ENCODE data around the gene TMEM250. TPM values are rescaled to one million over a fixed set of nuclear protein-coding genes. Genes with fewer than 3 reads are reported as not detected.

Gene TMEM250
- total and polyA plus RNA-seq, 7 experiments from 2014 or later = 16.4 to 61.8 (median 42.2) TPM

- Mint-ChIP-seq H3K27me3 (peaks cover 0 to 10% (median 0%) of the 10 kb centered on the region in 5 donors), H3K4me1 (peaks cover 0 to 31% (median 28%) of the 10 kb centered on the region in 7 donors), H3K27ac (no peak overlapping the region), H3K36me3 (no peaks in the 10 kb centered on the region), H3K9me3 (no peaks in the 10 kb centered on the region), H3K4me3 (no peak overlapping the region)
- intact Hi-C loops (cut with micrococcal nuclease) = no loop called here
- ATAC-seq (no peak), DNase-seq (no peak)
- ChIA-PET CTCF (interaction anchor here (1.5 kb wide), 1 partner anchor 25 kb away, joined by 3 read pairs; no protein-coding TSS in a partner anchor), POLR2A (no interaction called here)
- Histone ChIP-seq H3K9me3 (ENCODE audit: control insufficient read depth in 2 of 3, low read length in 3 of 3) (no peaks in the 10 kb centered on the region), H3K4me3 (ENCODE audit: low read length) (no peak overlapping the region), H3K36me3 (ENCODE audit: control insufficient read depth in 2 of 3, insufficient read depth in 3 of 3, low read length in 3 of 3) (no peaks in the 10 kb centered on the region), H3K27me3 (ENCODE audit: control insufficient read depth in 2 of 2, insufficient read depth in 2 of 2, low read length in 2 of 2) (no peaks in the 10 kb centered on the region), H3K27ac (ENCODE audit: low read depth, low read length) (no peak overlapping the region), H3K4me1 (ENCODE audit: control insufficient read depth in 2 of 2, insufficient read depth in 2 of 2, low read length in 2 of 2) (peaks cover 9% of the 10 kb centered on the region in 2 donors)
Observed at GRCh38 chr9:136088481-136088938, 30.2 kb downstream of the TMEM250 start.

GRCh38 chr9:136087741-136088480 lies 30.8 kb downstream of the TMEM250 start:
- Mint-ChIP-seq H3K4me1 (peaks cover 0 to 28% (median 24%) of the 10 kb centered on the region in 7 donors), H3K27me3 (peaks cover 0 to 4% (median 0%) of the 10 kb centered on the region in 5 donors), H3K27ac (no peak overlapping the region), H3K4me3 (no peak overlapping the region), H3K36me3 (peaks cover 0 to 3% (median 0%) of the 10 kb centered on the region in 5 donors), H3K9me3 (no peaks in the 10 kb centered on the region)
- ChIA-PET CTCF (interaction anchor here (1.2 kb wide), 1 partner anchor 34 kb away, joined by 7 read pairs; no protein-coding TSS in a partner anchor), POLR2A (no interaction called here)
- DNase-seq (no peak), ATAC-seq (no peak)
- Histone ChIP-seq H3K9me3 (ENCODE audit: control insufficient read depth in 2 of 3, low read length in 3 of 3) (no peaks in the 10 kb centered on the region), H3K36me3 (ENCODE audit: control insufficient read depth in 2 of 3, insufficient read depth in 3 of 3, low read length in 3 of 3) (no peaks in the 10 kb centered on the region), H3K27ac (ENCODE audit: low read depth, low read length) (no peak overlapping the region), H3K4me1 (ENCODE audit: control insufficient read depth in 2 of 2, insufficient read depth in 2 of 2, low read length in 2 of 2) (peaks cover 8 to 9% of the 10 kb centered on the region in 2 donors), H3K27me3 (ENCODE audit: control insufficient read depth in 2 of 2, insufficient read depth in 2 of 2, low read length in 2 of 2) (no peaks in the 10 kb centered on the region), H3K4me3 (ENCODE audit: low read length) (no peak overlapping the region)
- intact Hi-C loops (cut with micrococcal nuclease) = no loop called here

- Histone ChIP-seq H3K36me3 (ENCODE audit: control insufficient read depth in 2 of 3, insufficient read depth in 3 of 3, low read length in 3 of 3) (no peaks in the 10 kb centered on the region), H3K9me3 (ENCODE audit: control insufficient read depth in 2 of 3, low read length in 3 of 3) (no peaks in the 10 kb centered on the region), H3K4me1 (ENCODE audit: control insufficient read depth in 2 of 2, insufficient read depth in 2 of 2, low read length in 2 of 2) (peaks cover 8 to 9% of the 10 kb centered on the region in 2 donors), H3K27me3 (ENCODE audit: control insufficient read depth in 2 of 2, insufficient read depth in 2 of 2, low read length in 2 of 2) (no peaks in the 10 kb centered on the region), H3K27ac (ENCODE audit: low read depth, low read length) (no peak overlapping the region), H3K4me3 (ENCODE audit: low read length) (no peak overlapping the region)
- no peak for DNase-seq
- H3K4me3 Mint-ChIP-seq = no peak overlapping the region
- ChIA-PET POLR2A (no interaction called here), CTCF (interaction anchor here (0.5 to 1.2 kb wide), 2 partner anchors 13 to 35 kb away, joined by 5 to 7 read pairs; no protein-coding TSS in a partner anchor)
- H3K27me3 Mint-ChIP-seq = peaks cover 0 to 2% (median 0%) of the 10 kb centered on the region in 5 donors
- intact Hi-C loops (cut with micrococcal nuclease) = no loop called here
- H3K9me3 Mint-ChIP-seq = no peaks in the 10 kb centered on the region
- peaks cover 0 to 30% (median 25%) of the 10 kb centered on the region in 7 donors for H3K4me1 Mint-ChIP-seq
- peaks cover 0 to 3% (median 0%) of the 10 kb centered on the region in 5 donors for H3K36me3 Mint-ChIP-seq
- peak overlapping the region in 1 of 9 donors; percentile 58 for H3K27ac Mint-ChIP-seq
- no peak for ATAC-seq
Observed at GRCh38 chr9:136086951-136087740, 31.5 kb downstream of the TMEM250 start.

- H3K9me3 Mint-ChIP-seq = no peaks in the 10 kb centered on the region
- no peak overlapping the region for H3K4me3 Mint-ChIP-seq
- H3K9me3 ChIP-seq (ENCODE audit: control insufficient read depth in 2 of 3, low read length in 3 of 3) = no peaks in the 10 kb centered on the region
- no peaks in the 10 kb centered on the region for H3K27me3 ChIP-seq (ENCODE audit: control insufficient read depth in 2 of 2, insufficient read depth in 2 of 2, low read length in 2 of 2)
- peak overlapping the region in 1 of 9 donors; percentile 58 for H3K27ac Mint-ChIP-seq
- H3K27me3 Mint-ChIP-seq = peaks cover 0 to 2% (median 0%) of the 10 kb centered on the region in 5 donors
- no peak overlapping the region for H3K4me3 ChIP-seq (ENCODE audit: low read length)
- intact Hi-C loops (cut with micrococcal nuclease) = no loop called here
- no peaks in the 10 kb centered on the region for H3K36me3 ChIP-seq (ENCODE audit: control insufficient read depth in 2 of 3, insufficient read depth in 3 of 3, low read length in 3 of 3)
- H3K4me1 Mint-ChIP-seq = peaks cover 0 to 26% (median 23%) of the 10 kb centered on the region in 7 donors
- ATAC-seq (no peak), DNase-seq (no peak)
- peaks cover 8 to 9% of the 10 kb centered on the region in 2 donors for H3K4me1 ChIP-seq (ENCODE audit: control insufficient read depth in 2 of 2, insufficient read depth in 2 of 2, low read length in 2 of 2)
- H3K36me3 Mint-ChIP-seq = peaks cover 0 to 3% (median 0%) of the 10 kb centered on the region in 5 donors
- ChIA-PET CTCF (interaction anchor here (0.6 kb wide), 1 partner anchor 10 kb away, joined by 4 read pairs; no protein-coding TSS in a partner anchor), POLR2A (no interaction called here)
- H3K27ac ChIP-seq (ENCODE audit: low read depth, low read length) = no peak overlapping the region
Observed at GRCh38 chr9:136086213-136086881, 32.3 kb downstream of the TMEM250 start.

GRCh38 chr9:136085815-136086212 lies 32.9 kb downstream of the TMEM250 start:
- no peak for ATAC-seq
- Mint-ChIP-seq H3K27ac (no peak overlapping the region), H3K36me3 (peaks cover 0 to 3% (median 0%) of the 10 kb centered on the region in 5 donors), H3K9me3 (no peaks in the 10 kb centered on the region), H3K27me3 (peaks cover 0 to 2% (median 0%) of the 10 kb centered on the region in 5 donors), H3K4me3 (no peak overlapping the region), H3K4me1 (peaks cover 0 to 26% (median 23%) of the 10 kb centered on the region in 7 donors)
- H3K9me3 ChIP-seq (ENCODE audit: control insufficient read depth in 2 of 3, low read length in 3 of 3) = no peaks in the 10 kb centered on the region
- no peak overlapping the region for H3K4me3 ChIP-seq (ENCODE audit: low read length)
- DNase-seq = no peak
- no peaks in the 10 kb centered on the region for H3K27me3 ChIP-seq (ENCODE audit: control insufficient read depth in 2 of 2, insufficient read depth in 2 of 2, low read length in 2 of 2)
- ChIA-PET POLR2A (no interaction called here), CTCF (no interaction called here)
- H3K36me3 ChIP-seq (ENCODE audit: control insufficient read depth in 2 of 3, insufficient read depth in 3 of 3, low read length in 3 of 3) = no peaks in the 10 kb centered on the region
- peaks cover 8 to 9% of the 10 kb centered on the region in 2 donors for H3K4me1 ChIP-seq (ENCODE audit: control insufficient read depth in 2 of 2, insufficient read depth in 2 of 2, low read length in 2 of 2)
- H3K27ac ChIP-seq (ENCODE audit: low read depth, low read length) = no peak overlapping the region
- intact Hi-C loops (cut with micrococcal nuclease) = no loop called here

Measured in naive thymus-derived CD4-positive, alpha-beta T cell (primary cell).